Hepatic stellate cell (primary cell): ENCODE results near the gene EML2.
A peak's percentile ranks its signal among the peaks of the same experiment; 100 is the strongest.
"Not testable (repeated sequence)": the region's sequence is repeated elsewhere in the genome, so short reads cannot be mapped to it uniquely, and the experiment has no call there.

Experiments used
- DNase-seq: peaks from one replicate; pipeline ENCODE4 v3.0.0; 2011; ENCODE audit warnings: low spot score

Gene EML2, protein sequence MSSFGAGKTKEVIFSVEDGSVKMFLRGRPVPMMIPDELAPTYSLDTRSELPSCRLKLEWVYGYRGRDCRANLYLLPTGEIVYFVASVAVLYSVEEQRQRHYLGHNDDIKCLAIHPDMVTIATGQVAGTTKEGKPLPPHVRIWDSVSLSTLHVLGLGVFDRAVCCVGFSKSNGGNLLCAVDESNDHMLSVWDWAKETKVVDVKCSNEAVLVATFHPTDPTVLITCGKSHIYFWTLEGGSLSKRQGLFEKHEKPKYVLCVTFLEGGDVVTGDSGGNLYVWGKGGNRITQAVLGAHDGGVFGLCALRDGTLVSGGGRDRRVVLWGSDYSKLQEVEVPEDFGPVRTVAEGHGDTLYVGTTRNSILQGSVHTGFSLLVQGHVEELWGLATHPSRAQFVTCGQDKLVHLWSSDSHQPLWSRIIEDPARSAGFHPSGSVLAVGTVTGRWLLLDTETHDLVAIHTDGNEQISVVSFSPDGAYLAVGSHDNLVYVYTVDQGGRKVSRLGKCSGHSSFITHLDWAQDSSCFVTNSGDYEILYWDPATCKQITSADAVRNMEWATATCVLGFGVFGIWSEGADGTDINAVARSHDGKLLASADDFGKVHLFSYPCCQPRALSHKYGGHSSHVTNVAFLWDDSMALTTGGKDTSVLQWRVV

DNA sequence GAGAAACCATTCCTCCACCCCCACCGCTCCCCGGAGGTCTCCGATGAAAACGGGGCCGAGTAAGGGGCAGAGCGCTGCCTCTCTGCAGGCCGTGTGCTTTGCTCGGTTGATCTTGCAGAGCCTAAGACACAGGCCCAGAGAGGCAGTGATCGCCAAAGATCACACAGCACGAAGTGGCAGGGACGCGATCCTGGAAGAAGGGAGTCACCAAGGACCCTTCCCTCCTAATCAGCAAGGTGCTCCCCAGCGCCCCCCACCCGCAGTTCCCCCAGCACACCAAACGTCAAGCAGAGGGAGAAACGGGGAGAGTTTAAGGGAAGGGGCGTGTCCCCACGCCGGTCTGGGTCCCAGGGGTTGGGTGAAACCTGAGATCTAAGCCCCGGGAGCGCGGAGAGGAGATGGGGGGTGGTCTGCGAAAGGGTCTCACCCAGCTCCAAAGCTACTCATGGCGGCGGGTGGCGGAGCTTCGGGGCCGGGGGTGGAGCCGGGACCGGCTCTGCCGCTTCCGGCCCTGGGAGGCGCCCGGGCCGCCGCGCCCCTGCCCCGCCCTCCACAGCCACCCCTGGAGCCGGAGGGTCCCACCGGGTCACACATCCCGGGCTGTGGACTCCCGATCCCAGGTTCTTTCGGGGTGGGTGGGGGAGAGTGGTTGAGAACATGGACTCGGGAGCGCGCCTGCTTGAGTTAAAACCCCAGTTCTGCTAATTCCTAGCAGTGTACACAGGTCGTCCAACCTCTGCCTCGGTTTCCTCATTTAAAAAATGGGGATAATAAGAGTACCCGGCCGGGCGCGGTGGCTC lies at the start of gene EML2:
TSS of gene EML2 (minus strand) at position 468 of the 800 bp plus-strand sequence. CDS start at position 447, 21 bp downstream.
- peak; percentile 69 for DNase-seq

DNA sequence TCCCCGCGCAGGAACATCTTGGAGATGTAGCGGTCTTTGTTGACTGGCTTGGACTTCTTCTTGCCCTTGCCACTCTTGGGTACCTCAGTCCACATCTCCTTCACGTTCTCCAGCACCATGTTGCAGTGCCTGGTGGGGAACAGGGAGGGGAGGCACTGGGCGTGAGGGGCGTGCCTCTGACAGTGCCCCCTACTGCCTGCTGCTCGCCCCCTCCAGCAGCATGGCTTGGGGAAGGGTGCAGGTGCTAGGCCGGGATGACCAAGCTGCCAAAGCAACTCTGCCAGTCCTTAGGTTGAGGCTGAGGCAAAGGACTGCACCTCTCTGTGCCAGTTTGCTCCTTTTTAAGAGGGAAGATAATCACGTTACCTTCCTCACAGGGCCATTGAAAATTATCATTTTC lies 48.4 kb upstream of the EML2 start:
- DNase-seq, result no peak

DNA sequence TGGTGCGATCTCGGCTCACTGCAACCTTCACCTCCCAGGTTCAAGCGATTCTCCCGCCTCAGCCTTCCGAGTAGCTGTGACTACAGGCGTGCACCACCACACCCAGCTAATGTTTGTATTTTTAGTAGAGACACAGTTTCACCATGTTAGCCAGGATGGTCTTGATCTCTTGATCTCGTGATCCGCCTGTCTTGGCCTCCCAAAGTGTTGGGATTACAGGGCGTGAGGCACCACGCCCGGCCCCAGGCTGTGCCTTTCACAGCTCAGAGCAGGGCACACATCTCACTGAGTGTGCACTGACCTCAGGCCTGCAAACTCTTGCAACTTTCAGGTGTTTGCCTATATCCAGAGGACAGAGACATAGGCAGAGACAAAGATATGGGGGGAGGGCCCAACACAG lies 45.8 kb upstream of the EML2 start:
- DNase-seq, result not testable (repeated sequence)

DNA sequence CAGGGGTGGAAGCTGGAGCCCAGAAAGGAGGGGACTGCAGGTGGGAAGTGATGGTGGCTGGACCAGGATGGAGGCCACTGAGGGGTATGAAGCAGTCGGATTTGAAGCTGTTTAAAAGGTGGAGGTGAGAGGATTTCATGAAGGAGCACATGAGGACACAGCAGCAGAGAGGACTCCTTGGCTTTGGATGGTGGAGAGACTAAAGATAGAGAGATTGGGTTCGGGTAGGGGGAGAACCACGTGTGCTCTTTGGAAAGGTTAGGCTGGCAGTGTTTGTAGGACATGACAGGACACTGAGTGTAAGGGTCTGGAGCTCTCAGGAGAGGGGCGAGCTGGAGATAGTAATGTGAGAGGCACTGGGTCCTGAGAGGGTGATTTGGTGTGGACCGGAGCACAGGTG lies 43.7 kb upstream of the EML2 start:
- no peak for DNase-seq

GRCh38 chr19:45682117-45682516 lies 42.9 kb upstream of the EML2 start:
- no peak for DNase-seq

- peak; percentile 89 for DNase-seq
These were observed 42.3 kb upstream of the EML2 start for GRCh38 chr19:45681391-45682015.

- peak; percentile 61 for DNase-seq
These were observed 38.4 kb upstream of the EML2 start for GRCh38 chr19:45677351-45678230.

DNA sequence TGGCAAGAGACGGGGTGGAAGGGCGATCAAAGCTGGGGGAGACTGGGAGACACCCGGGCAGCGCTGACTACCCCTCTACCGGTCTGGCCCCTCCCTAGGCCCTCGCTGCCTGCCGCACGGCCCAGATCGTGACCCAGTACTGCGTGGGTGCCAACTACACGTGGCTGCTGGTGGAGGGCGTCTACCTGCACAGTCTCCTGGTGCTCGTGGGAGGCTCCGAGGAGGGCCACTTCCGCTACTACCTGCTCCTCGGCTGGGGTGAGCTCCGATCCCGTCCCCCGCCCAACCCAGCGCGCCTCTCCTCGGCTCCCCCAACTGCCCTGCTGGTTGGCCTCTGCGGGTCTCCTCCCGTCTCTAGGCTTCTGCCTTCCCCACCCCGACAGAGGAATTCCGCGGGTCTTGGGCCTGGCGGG lies 37.7 kb upstream of the EML2 start:
- DNase-seq, result no peak

- no peak for DNase-seq
These were observed 35.7 kb upstream of the EML2 start for GRCh38 chr19:45674946-45675345.

GRCh38 chr19:45670670-45671453 lies 31.7 kb upstream of the EML2 start:
- peak; percentile 91 for DNase-seq

- DNase-seq, result peak; percentile 38
These were observed 29.2 kb upstream of the EML2 start for GRCh38 chr19:45668342-45668871.

GRCh38 chr19:45667620-45668341 lies 28.6 kb upstream of the EML2 start, which contains the start of gene GIPR:
Gene GIPR, plus strand, starts transcription at chr19:45668221. Its CDS starts 1,300 bp downstream, at chr19:45669521.
- DNase-seq, result peak; percentile 76

DNA sequence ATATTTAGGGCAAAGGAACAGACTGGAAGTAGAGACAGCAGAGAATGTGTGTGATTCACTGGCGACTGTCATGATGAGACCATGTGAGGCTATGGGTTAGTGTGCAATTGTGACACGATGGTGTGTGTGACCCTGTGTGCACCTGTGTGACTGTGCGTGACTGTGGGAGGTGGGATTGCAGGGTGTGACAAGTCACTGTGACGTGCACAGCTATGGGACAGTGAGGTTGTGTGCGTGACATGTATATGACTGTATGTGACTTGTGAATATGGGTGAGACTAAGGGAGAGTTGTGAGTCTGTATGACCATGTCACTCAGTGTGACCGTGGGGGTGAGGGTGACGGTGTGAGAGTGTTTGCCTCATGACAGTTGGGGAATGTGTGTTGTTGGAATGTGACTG lies 25.4 kb upstream of the EML2 start:
- DNase-seq, result no peak

DNA sequence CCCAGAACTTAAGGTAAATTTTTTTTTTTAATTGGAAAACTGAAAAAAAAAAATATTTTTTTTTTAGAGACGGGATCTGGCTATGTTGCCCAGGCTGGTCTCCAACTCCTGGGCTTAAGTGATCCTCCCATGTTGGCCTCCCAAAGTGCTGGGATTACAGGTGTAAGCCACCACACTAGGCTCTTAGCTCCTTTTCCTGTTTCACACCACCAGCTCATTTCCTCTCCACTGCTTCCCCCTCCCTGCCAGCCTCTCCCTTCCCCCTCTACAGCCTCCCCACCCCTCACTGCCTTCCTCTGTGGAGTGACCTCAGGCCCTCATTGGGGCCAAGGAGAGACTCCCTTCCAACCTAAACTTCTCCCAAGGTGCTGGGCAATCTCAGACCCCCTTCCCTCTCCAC lies 24.6 kb upstream of the EML2 start:
- no peak for DNase-seq

DNA sequence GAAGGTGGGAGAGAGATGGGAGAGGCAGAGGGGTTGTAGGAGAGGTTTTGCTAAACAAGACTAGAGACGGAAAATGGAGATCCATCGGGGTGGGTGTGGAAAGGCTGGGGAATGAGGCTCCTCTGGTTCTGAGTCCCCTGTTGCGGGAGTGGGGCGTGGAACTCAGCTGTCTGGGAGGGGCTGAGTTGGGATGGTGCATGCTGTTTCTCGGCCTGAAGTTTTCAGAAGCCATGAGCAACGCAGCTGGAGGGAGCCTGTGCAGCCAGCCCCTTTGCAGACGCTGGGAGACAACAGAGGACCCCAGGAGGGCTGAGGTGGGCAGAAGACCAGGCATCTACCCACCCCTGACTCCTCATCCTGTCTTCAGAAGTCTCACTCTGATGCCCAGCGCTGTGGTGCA lies 21.4 kb upstream of the EML2 start:
- DNase-seq, result no peak

DNA sequence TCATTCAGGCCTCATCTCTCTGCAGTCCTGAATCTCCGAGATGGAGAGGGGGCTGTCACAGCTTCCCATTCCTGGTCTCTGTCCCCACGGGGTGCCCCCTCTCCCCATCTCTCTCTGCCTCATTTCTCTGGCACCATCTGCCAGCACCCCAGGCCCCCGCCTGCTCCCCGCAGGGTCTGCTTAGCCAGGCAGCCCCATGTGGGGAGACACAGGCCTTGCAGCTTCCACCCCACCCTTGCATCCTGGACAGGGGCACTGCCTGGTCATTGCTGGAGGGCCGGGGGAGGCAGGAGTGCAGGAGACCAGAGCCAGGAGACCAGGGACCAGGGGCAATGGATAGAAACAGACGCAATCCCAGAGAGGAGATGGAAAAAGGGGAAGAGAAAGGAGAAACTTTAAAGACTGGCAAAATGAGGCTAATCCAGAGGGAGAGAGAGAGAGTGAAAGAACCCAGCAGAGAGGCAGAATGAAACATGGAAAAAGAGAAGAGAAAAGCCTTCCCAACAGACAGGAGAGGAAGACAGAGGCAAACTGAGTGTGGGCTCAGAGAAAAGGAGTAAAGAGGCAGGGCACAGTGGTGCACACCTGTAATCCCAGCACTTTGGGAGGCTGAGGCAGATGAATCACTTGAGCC lies 20.0 kb upstream of the EML2 start:
- DNase-seq, result no peak

DNA sequence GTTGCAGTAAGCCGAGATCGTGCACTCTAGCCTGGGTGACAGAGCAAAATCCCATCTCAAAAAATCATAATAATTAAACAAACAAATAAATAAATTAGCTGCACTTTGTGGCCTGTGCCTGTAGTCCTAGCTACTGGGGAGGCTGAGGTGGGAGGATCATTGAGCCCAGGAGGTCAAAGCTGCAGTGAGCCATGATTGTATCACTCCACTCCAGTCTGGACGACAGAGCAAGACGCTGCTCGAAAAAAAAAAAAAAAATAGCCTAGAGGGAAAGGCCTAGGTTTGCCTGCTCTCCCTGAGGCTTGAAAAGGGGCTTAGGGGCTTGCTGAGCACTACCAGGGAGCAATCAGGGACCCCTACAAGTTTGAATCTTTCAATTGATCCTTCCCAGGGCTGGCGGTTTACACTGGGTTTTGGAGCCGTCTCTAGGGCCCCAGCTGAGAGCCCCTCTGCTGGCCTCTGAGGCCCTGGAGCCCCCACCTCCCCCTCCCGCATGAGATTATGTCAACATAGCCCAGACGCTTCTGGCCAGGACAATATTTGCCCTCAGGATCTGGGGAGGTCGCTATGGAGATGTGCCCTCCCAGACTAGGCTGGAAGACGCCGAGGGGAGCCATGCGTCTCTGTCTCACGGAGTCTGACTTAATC lies 18.4 kb upstream of the EML2 start:
- no peak for DNase-seq

- DNase-seq, result no peak
These were observed 15.9 kb upstream of the EML2 start for GRCh38 chr19:45655073-45655472.
